Dendritic cell treated with granulocyte-macrophage colony-stimulating factor and Interleukin-4, amounts not matched to agents 40 ng/mL and 50 ng/mL, for 4 days (primary cell): ENCODE results near the gene PSMA8.
"Not testable (repeated sequence)": the region's sequence is repeated elsewhere in the genome, so short reads cannot be mapped to it uniquely, and the experiment has no call there.

ENCODE experiments used
- H3K27ac Mint-ChIP-seq: one replicate; pipeline ENCODE4 v1.8.0; 2022; ENCODE audit warnings: mild to moderate bottlenecking, mixed read lengths
- H3K27me3 Mint-ChIP-seq: one replicate; pipeline ENCODE4 v1.8.0; 2022; ENCODE audit warnings: mild to moderate bottlenecking, mixed read lengths
- H3K36me3 Mint-ChIP-seq: one replicate; pipeline ENCODE4 v1.8.0; 2022; ENCODE audit warnings: low read depth, mixed read lengths
- H3K4me1 Mint-ChIP-seq: one replicate; pipeline ENCODE4 v1.8.0; 2022; ENCODE audit warnings: low read depth, mixed read lengths
- H3K4me3 Mint-ChIP-seq: one replicate; pipeline ENCODE4 v1.8.0; 2022; ENCODE audit warnings: mild to moderate bottlenecking, moderate library complexity, mixed read lengths
- H3K9me3 Mint-ChIP-seq: one replicate; pipeline ENCODE4 v1.8.0; 2022; ENCODE audit warnings: mixed read lengths
- intact Hi-C: fragments of 100-400 bp; cut with micrococcal nuclease; formaldehyde crosslinking; loops from one replicate; pipeline ENCODE4 v1.15.0; 2022

PSMA8 gene

GRCh38 chr18:26121994-26122393 lies 11.7 kb upstream of the PSMA8 start:
- H3K4me3 Mint-ChIP-seq, intact Hi-C loops, H3K27me3 Mint-ChIP-seq, H3K27ac Mint-ChIP-seq, H3K36me3 Mint-ChIP-seq, H3K4me1 Mint-ChIP-seq: not testable (repeated sequence)
- peaks cover 22% of the 10 kb centered on the region for H3K9me3 Mint-ChIP-seq

- H3K4me3 Mint-ChIP-seq: no peak overlapping the region
- H3K9me3 Mint-ChIP-seq: peaks cover 7% of the 10 kb centered on the region
- H3K27ac Mint-ChIP-seq: no peak overlapping the region
- no peaks in the 10 kb centered on the region for H3K36me3 Mint-ChIP-seq
- H3K4me1 Mint-ChIP-seq: no peaks in the 10 kb centered on the region
- H3K27me3 Mint-ChIP-seq: no peaks in the 10 kb centered on the region
- intact Hi-C loops: no loop called here
Measured at GRCh38 chr18:26127786-26128185, 5.9 kb upstream of the PSMA8 start.

GRCh38 chr18:26128192-26128591 lies 5.5 kb upstream of the PSMA8 start:
- H3K4me3 Mint-ChIP-seq, H3K27ac Mint-ChIP-seq, H3K36me3 Mint-ChIP-seq, H3K9me3 Mint-ChIP-seq, intact Hi-C loops, H3K27me3 Mint-ChIP-seq, H3K4me1 Mint-ChIP-seq: not testable (repeated sequence)

GRCh38 chr18:26134107-26134506 lies 438 bp downstream of the PSMA8 start:
- H3K27me3 Mint-ChIP-seq: no peaks in the 10 kb centered on the region
- no peaks in the 10 kb centered on the region for H3K36me3 Mint-ChIP-seq
- intact Hi-C loops: no loop called here
- no peaks in the 10 kb centered on the region for H3K4me1 Mint-ChIP-seq
- H3K27ac Mint-ChIP-seq: no peak overlapping the region
- H3K4me3 Mint-ChIP-seq: peak overlapping the region; percentile 40
- peaks cover 8% of the 10 kb centered on the region for H3K9me3 Mint-ChIP-seq

GRCh38 chr18:26135548-26135947 lies 1.9 kb downstream of the PSMA8 start:
- Mint-ChIP-seq H3K27me3 (no peaks in the 10 kb centered on the region), H3K4me3 (no peak overlapping the region), H3K27ac (no peak overlapping the region), H3K9me3 (peaks cover 8% of the 10 kb centered on the region), H3K36me3 (no peaks in the 10 kb centered on the region), H3K4me1 (no peaks in the 10 kb centered on the region)
- intact Hi-C loops: no loop called here

- Mint-ChIP-seq H3K4me3 (no peak overlapping the region), H3K4me1 (no peaks in the 10 kb centered on the region), H3K27ac (no peak overlapping the region), H3K36me3 (no peaks in the 10 kb centered on the region), H3K27me3 (no peaks in the 10 kb centered on the region), H3K9me3 (no peaks in the 10 kb centered on the region)
- intact Hi-C loops: no loop called here
Measured at GRCh38 chr18:26157326-26157725, 23.7 kb downstream of the PSMA8 start.

GRCh38 chr18:26159353-26159752 lies 25.7 kb downstream of the PSMA8 start:
- intact Hi-C loops: no loop called here
- no peaks in the 10 kb centered on the region for H3K4me1 Mint-ChIP-seq
- no peaks in the 10 kb centered on the region for H3K36me3 Mint-ChIP-seq
- no peaks in the 10 kb centered on the region for H3K27me3 Mint-ChIP-seq
- H3K27ac Mint-ChIP-seq: no peak overlapping the region
- no peak overlapping the region for H3K4me3 Mint-ChIP-seq
- H3K9me3 Mint-ChIP-seq: no peaks in the 10 kb centered on the region

- intact Hi-C loops: no loop called here
- no peak overlapping the region for H3K4me3 Mint-ChIP-seq
- H3K9me3 Mint-ChIP-seq: no peaks in the 10 kb centered on the region
- H3K36me3 Mint-ChIP-seq: no peaks in the 10 kb centered on the region
- H3K4me1 Mint-ChIP-seq: no peaks in the 10 kb centered on the region
- no peaks in the 10 kb centered on the region for H3K27me3 Mint-ChIP-seq
- H3K27ac Mint-ChIP-seq: no peak overlapping the region
Measured at GRCh38 chr18:26164571-26164970, 30.9 kb downstream of the PSMA8 start.

GRCh38 chr18:26167592-26167991 lies 33.9 kb downstream of the PSMA8 start:
- H3K4me3 Mint-ChIP-seq, H3K4me1 Mint-ChIP-seq, H3K27me3 Mint-ChIP-seq, H3K36me3 Mint-ChIP-seq, H3K27ac Mint-ChIP-seq, H3K9me3 Mint-ChIP-seq, intact Hi-C loops: not testable (repeated sequence)

GRCh38 chr18:26175481-26175880 lies 41.8 kb downstream of the PSMA8 start:
- H3K27me3 Mint-ChIP-seq: no peaks in the 10 kb centered on the region
- no peak overlapping the region for H3K4me3 Mint-ChIP-seq
- no peaks in the 10 kb centered on the region for H3K4me1 Mint-ChIP-seq
- H3K27ac Mint-ChIP-seq: no peak overlapping the region
- H3K9me3 Mint-ChIP-seq: no peaks in the 10 kb centered on the region
- intact Hi-C loops: no loop called here
- no peaks in the 10 kb centered on the region for H3K36me3 Mint-ChIP-seq

- Mint-ChIP-seq H3K4me1 (no peaks in the 10 kb centered on the region), H3K36me3 (no peaks in the 10 kb centered on the region), H3K27me3 (no peaks in the 10 kb centered on the region), H3K27ac (no peak overlapping the region), H3K9me3 (no peaks in the 10 kb centered on the region), H3K4me3 (no peak overlapping the region)
- intact Hi-C loops: no loop called here
Measured at GRCh38 chr18:26176134-26176533, 42.5 kb downstream of the PSMA8 start.

GRCh38 chr18:26181343-26181826 lies 47.7 kb downstream of the PSMA8 start:
- no peaks in the 10 kb centered on the region for H3K4me1 Mint-ChIP-seq
- no peaks in the 10 kb centered on the region for H3K9me3 Mint-ChIP-seq
- no peaks in the 10 kb centered on the region for H3K36me3 Mint-ChIP-seq
- intact Hi-C loops: no loop called here
- H3K27ac Mint-ChIP-seq: no peak overlapping the region
- no peaks in the 10 kb centered on the region for H3K27me3 Mint-ChIP-seq
- no peak overlapping the region for H3K4me3 Mint-ChIP-seq

- H3K9me3 Mint-ChIP-seq: no peaks in the 10 kb centered on the region
- H3K4me1 Mint-ChIP-seq: no peaks in the 10 kb centered on the region
- H3K4me3 Mint-ChIP-seq: no peak overlapping the region
- H3K36me3 Mint-ChIP-seq: no peaks in the 10 kb centered on the region
- H3K27me3 Mint-ChIP-seq: no peaks in the 10 kb centered on the region
- intact Hi-C loops: no loop called here
- H3K27ac Mint-ChIP-seq: no peak overlapping the region
Measured at GRCh38 chr18:26183395-26184112, 49.9 kb downstream of the PSMA8 start.

- no peak overlapping the region for H3K27ac Mint-ChIP-seq
- no peaks in the 10 kb centered on the region for H3K27me3 Mint-ChIP-seq
- no peaks in the 10 kb centered on the region for H3K36me3 Mint-ChIP-seq
- intact Hi-C loops: no loop called here
- H3K4me3 Mint-ChIP-seq: no peak overlapping the region
- no peaks in the 10 kb centered on the region for H3K9me3 Mint-ChIP-seq
- H3K4me1 Mint-ChIP-seq: no peaks in the 10 kb centered on the region
Measured at GRCh38 chr18:26185267-26185666, 51.6 kb downstream of the PSMA8 start.

GRCh38 chr18:26190506-26190905 lies 56.8 kb downstream of the PSMA8 start:
- intact Hi-C loops: no loop called here
- peak overlapping the region; percentile 49 for H3K27ac Mint-ChIP-seq
- no peaks in the 10 kb centered on the region for H3K36me3 Mint-ChIP-seq
- no peaks in the 10 kb centered on the region for H3K9me3 Mint-ChIP-seq
- no peaks in the 10 kb centered on the region for H3K27me3 Mint-ChIP-seq
- H3K4me3 Mint-ChIP-seq: peak overlapping the region; percentile 65
- H3K4me1 Mint-ChIP-seq: no peaks in the 10 kb centered on the region
